NB4 (cell line): Measurements from ENCODE around the gene CPA3.

Source experiments
- DNase-seq: peaks from one replicate; pipeline ENCODE4 v3.0.0; 2010; ENCODE audit warnings: low read depth
- H3K4me3 ChIP-seq: one replicate; pipeline ENCODE4 v1.5.1; 2011; ENCODE audit warnings: mild to moderate bottlenecking, low read depth, low read length, moderate library complexity
- CTCF ChIP-seq: IDR thresholded peaks from one replicate; pipeline ENCODE4 v1.5.1; 2012; ENCODE audit warnings: low read depth, low read length
- MYC ChIP-seq: IDR thresholded peaks from 2 replicates; pipeline ENCODE4 v1.6.1; 2011; ENCODE audit warnings: low read depth, low read length
- POLR2A ChIP-seq: IDR thresholded peaks from 2 replicates; pipeline ENCODE4 v1.6.1; 2011; ENCODE audit warnings: mild to moderate bottlenecking; ENCODE audit not compliant: insufficient read length; ENCODE audit errors: extremely low read depth
- TF ChIP-seq, protein P1 (sequence below): IDR thresholded peaks from 2 replicates; pipeline ENCODE4 v1.6.1; 2011; ENCODE audit warnings: low read depth, low read length

CPA3 gene

GRCh38 chr3:148914936-148915690 is 50.0 kb downstream of the CPA3 start:
- TF ChIP-seq CTCF = no peak
- no peak for TF ChIP-seq MYC
- no peak for TF ChIP-seq POLR2A
- TF ChIP-seq, protein P1, sequence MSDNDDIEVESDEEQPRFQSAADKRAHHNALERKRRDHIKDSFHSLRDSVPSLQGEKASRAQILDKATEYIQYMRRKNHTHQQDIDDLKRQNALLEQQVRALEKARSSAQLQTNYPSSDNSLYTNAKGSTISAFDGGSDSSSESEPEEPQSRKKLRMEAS = no peak
- DNase-seq = peak; percentile 42
- H3K4me3 ChIP-seq = no peak overlapping the region

- no peak overlapping the region for H3K4me3 ChIP-seq
- no peak for TF ChIP-seq POLR2A
- TF ChIP-seq CTCF = no peak
- TF ChIP-seq, protein P1 = no peak
- no peak for TF ChIP-seq MYC
- no peak for DNase-seq
These were observed 51.0 kb downstream of the CPA3 start for GRCh38 chr3:148916132-148916531.

DNA sequence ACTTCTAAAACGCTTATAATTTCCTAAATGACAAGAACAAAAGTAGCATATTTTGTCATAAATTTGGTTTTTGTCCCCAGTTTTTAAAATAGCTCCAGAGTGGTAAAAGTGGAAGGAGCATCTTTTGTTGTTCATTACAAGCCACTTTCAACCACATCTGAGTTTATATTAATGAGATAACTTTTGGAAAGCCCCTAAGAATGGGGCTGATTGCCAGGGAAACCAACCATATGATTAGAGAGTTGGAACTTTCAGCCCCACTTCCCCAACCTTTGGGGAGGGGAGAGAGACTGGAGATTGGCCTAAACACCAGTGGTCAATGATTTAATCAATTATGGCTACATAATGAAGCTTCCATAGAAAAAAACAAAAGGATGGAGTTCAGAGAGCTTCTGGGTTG is 57.4 kb downstream of the CPA3 start:
- TF ChIP-seq POLR2A (no peak), CTCF (no peak), MYC (no peak)
- TF ChIP-seq, protein P1 = no peak
- DNase-seq = no peak
- H3K4me3 ChIP-seq = no peak overlapping the region

DNA sequence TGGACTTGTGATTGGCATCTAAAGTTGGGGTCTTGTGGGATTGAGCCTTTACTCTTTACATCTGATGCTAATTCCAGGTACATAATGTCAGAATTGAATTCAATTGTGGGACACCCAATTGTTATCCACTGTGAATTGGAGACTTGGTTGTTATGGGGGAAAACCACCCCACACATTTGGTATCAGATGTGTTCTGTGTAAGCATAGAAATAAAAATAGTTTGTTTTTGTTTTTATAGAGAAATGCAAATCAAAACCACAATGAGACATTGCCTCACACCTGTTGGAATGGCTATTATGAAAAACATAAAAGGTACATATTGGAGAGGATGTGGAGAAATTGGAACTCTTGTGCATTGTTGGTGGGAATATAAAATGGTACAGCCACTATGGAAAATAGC is 58.5 kb downstream of the CPA3 start:
- TF ChIP-seq CTCF (no peak), MYC (no peak), POLR2A (no peak)
- TF ChIP-seq, protein P1 = no peak
- DNase-seq = no peak
- H3K4me3 ChIP-seq = no peak overlapping the region

- DNase-seq = no peak
- no peak for TF ChIP-seq MYC
- no peak for TF ChIP-seq POLR2A
- TF ChIP-seq, protein P1 = no peak
- no peak for TF ChIP-seq CTCF
- no peak overlapping the region for H3K4me3 ChIP-seq
These were observed 59.5 kb downstream of the CPA3 start for GRCh38 chr3:148924562-148924961.

- TF ChIP-seq, protein P1 = no peak
- TF ChIP-seq POLR2A (no peak), CTCF (no peak), MYC (no peak)
These were observed 60.7 kb downstream of the CPA3 start for GRCh38 chr3:148925845-148926244.

More at GRCh38 chr3:148925845-148926244, 60.7 kb downstream of the CPA3 start:
- no peak for DNase-seq
- H3K4me3 ChIP-seq = no peak overlapping the region
